Forelimb muscle (tissue), 1 donor: ENCODE data around the gene NCOA3. TPM values are rescaled to one million over a fixed set of nuclear protein-coding genes. Genes with fewer than 3 reads are reported as not detected.
"Not testable (repeated sequence)": the region's sequence is repeated elsewhere in the genome, so short reads cannot be mapped to it uniquely, and the experiment has no call there.

ENCODE experiments used
- DNase-seq: peaks from one replicate; pipeline ENCODE4 v3.0.0-alpha.2; 2013; ENCODE audit warnings: low read depth
- polyA plus RNA-seq: library from polyadenylated mRNA; unstranded; fragments of 120-200 nt; gene quantifications from one replicate; pipeline ENCODE4 v1.2.1, GENCODE V29; 2013; ENCODE audit not compliant: insufficient read length

NCOA3 gene
- polyA plus RNA-seq, 1 donor: 12.9 TPM

GRCh38 chr20:47500554-47500953, 1.1 kb upstream of the NCOA3 start:
- DNase-seq: no peak

GRCh38 chr20:47501116-47501481, 588 bp upstream of the NCOA3 start:
- DNase-seq: no peak

GRCh38 chr20:47502271-47503239, 868 bp downstream of the NCOA3 start:
- DNase-seq: no peak

GRCh38 chr20:47503685-47504084, 2.0 kb downstream of the NCOA3 start:
- no peak for DNase-seq

GRCh38 chr20:47506335-47506734, 4.6 kb downstream of the NCOA3 start:
- no peak for DNase-seq

- DNase-seq: no peak
These were observed 5.2 kb downstream of the NCOA3 start for GRCh38 chr20:47506850-47507249.

- DNase-seq: not testable (repeated sequence)
These were observed 5.7 kb downstream of the NCOA3 start for GRCh38 chr20:47507275-47507981.

GRCh38 chr20:47508278-47508677, 6.6 kb downstream of the NCOA3 start:
- DNase-seq: no peak

- no peak for DNase-seq
These were observed 7.5 kb downstream of the NCOA3 start for GRCh38 chr20:47509104-47509661.

GRCh38 chr20:47509685-47510084, 8.0 kb downstream of the NCOA3 start:
- no peak for DNase-seq

GRCh38 chr20:47515843-47516242, 14.2 kb downstream of the NCOA3 start:
- no peak for DNase-seq

GRCh38 chr20:47521059-47521808, 19.5 kb downstream of the NCOA3 start:
- no peak for DNase-seq

- no peak for DNase-seq
These were observed 22.5 kb downstream of the NCOA3 start for GRCh38 chr20:47524015-47524784.

- no peak for DNase-seq
These were observed 25.5 kb downstream of the NCOA3 start for GRCh38 chr20:47527004-47527800.

GRCh38 chr20:47529840-47530239, 28.2 kb downstream of the NCOA3 start:
- no peak for DNase-seq

GRCh38 chr20:47531458-47531857, 29.8 kb downstream of the NCOA3 start:
- no peak for DNase-seq

GRCh38 chr20:47532002-47532401, 30.3 kb downstream of the NCOA3 start:
- DNase-seq: no peak

- no peak for DNase-seq
These were observed 31.9 kb downstream of the NCOA3 start for GRCh38 chr20:47533518-47534062.

GRCh38 chr20:47534405-47534804, 32.7 kb downstream of the NCOA3 start:
- no peak for DNase-seq

GRCh38 chr20:47535088-47535487, 33.4 kb downstream of the NCOA3 start:
- DNase-seq: no peak
